MCF 10A (cell line): ENCODE measurements around the gene LRSAM1. TPM values are rescaled to one million over a fixed set of nuclear protein-coding genes. Genes with fewer than 3 reads are reported as not detected.
A peak's percentile ranks its signal among the peaks of the same experiment; 100 is the strongest.

Source experiments
- BruUV-seq: library from RNA; stranded (reverse); fragments of 400-500 nt; replicated peaks from 2 replicates; lab custom pipeline; 2021; lab: Mats Ljungman, UMichigan
- CTCF ChIA-PET: fragments of 300-600 bp; sonication (Branson Sonifier 250); formaldehyde crosslinking; extraction: SDS; loops from one replicate; lab custom pipeline; 2021; ENCODE audit warnings: antibody characterized with exemption, inconsistent platforms; lab: Yijun Ruan, JAX
- POLR2A ChIA-PET: fragments of 300-600, 350-650 bp; sonication (Branson Sonifier 250); formaldehyde crosslinking; extraction: SDS; loops from one replicate; lab custom pipeline; 2020; ENCODE audit warnings: antibody characterized with exemption, inconsistent platforms; lab: Yijun Ruan, JAX
- DNase-seq: peaks from one replicate; pipeline ENCODE4 v3.0.0-alpha.2; 2018; ENCODE audit not compliant: unreplicated experiment
- H3K27ac Mint-ChIP-seq: one replicate; pipeline ENCODE4 v1.8.0; 2022; ENCODE audit warnings: mild to moderate bottlenecking, low read depth, mixed read lengths; ENCODE audit not compliant: unreplicated experiment
- H3K27me3 Mint-ChIP-seq: one replicate; pipeline ENCODE4 v1.8.0; 2022; ENCODE audit warnings: mixed read lengths; ENCODE audit not compliant: insufficient read depth, unreplicated experiment
- H3K36me3 Mint-ChIP-seq: one replicate; pipeline ENCODE4 v1.8.0; 2022; ENCODE audit warnings: mild to moderate bottlenecking, moderate library complexity, mixed read lengths; ENCODE audit not compliant: insufficient read depth, unreplicated experiment
- H3K4me1 Mint-ChIP-seq: one replicate; pipeline ENCODE4 v1.8.0; 2022; ENCODE audit warnings: mixed read lengths; ENCODE audit not compliant: insufficient read depth, unreplicated experiment
- H3K4me3 Mint-ChIP-seq: one replicate; pipeline ENCODE4 v1.8.0; 2022; ENCODE audit warnings: mild to moderate bottlenecking, moderate library complexity, mixed read lengths; ENCODE audit not compliant: unreplicated experiment
- H3K9me3 Mint-ChIP-seq: one replicate; pipeline ENCODE4 v1.8.0; 2022; ENCODE audit warnings: mixed read lengths; ENCODE audit not compliant: unreplicated experiment
- CTCF ChIP-seq: fragments of 200-600 bp; IDR thresholded peaks from one replicate; pipeline ENCODE4 v1.8.0; 2022; ENCODE audit warnings: antibody characterized with exemption, mild to moderate bottlenecking; ENCODE audit not compliant: unreplicated experiment
- intact Hi-C: fragments of 100-400 bp; cut with micrococcal nuclease; formaldehyde crosslinking; loops from 2 replicates; pipeline ENCODE4 v1.14.1; 2022
- total RNA-seq: library from RNA; stranded (reverse); gene quantifications from 2 replicates; pipeline ENCODE4 v1.2.3, GENCODE V29; 2022

LRSAM1 gene
- total RNA-seq, 1 experiment from 2014 or later = 23.5 TPM

DNA sequence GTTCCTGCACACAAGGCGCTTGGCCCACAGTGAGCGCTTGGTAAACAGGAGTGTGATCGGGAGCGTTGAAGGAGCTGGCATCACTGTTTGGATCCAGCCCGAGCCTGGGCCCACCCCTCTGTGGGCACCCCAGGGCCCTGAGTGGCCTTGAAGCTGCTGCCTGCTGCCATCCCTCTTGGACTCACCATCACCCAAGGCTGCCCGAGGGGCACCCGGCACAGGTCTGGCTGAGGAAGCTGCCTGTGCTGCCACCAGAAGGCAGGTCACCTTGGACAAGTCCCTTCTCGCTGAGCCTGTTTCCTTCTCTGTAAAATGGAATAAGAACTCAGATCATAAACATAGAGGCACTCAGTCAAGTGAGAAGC lies 53.6 kb downstream of the LRSAM1 start:
- Mint-ChIP-seq H3K4me1 (no peaks in the 10 kb centered on the region), H3K4me3 (no peak overlapping the region), H3K9me3 (no peaks in the 10 kb centered on the region), H3K36me3 (peaks cover 92% of the 10 kb centered on the region), H3K27ac (no peak overlapping the region), H3K27me3 (no peaks in the 10 kb centered on the region)
- ChIA-PET POLR2A (interaction anchor here (1.0 to 1.2 kb wide), 2 partner anchors 81 to 230 kb away, joined by 3 to 5 read pairs; no protein-coding TSS in a partner anchor), CTCF (interaction anchor here (0.6 to 4.5 kb wide), 7 partner anchors 8 to 416 kb away, joined by 3 to 69 read pairs (median 4); no protein-coding TSS in a partner anchor)
- no TSS peak for BruUV-seq
- intact Hi-C loops = loop anchor here (1.0 to 5.0 kb wide), 2 partner anchors 81 to 227 kb away; no protein-coding TSS in a partner anchor
- no peak for DNase-seq
- no peak for TF ChIP-seq CTCF

GRCh38 chr9:127505396-127506116 lies 54.2 kb downstream of the LRSAM1 start:
- intact Hi-C loops = no loop called here
- ChIA-PET CTCF (interaction anchor here (0.6 to 4.5 kb wide), 2 partner anchors 15 to 81 kb away, joined by 4 to 69 read pairs; no protein-coding TSS in a partner anchor), POLR2A (interaction anchor here (1.0 to 1.3 kb wide), 2 partner anchors 81 to 229 kb away, joined by 3 read pairs; no protein-coding TSS in a partner anchor)
- Mint-ChIP-seq H3K36me3 (peaks cover 92% of the 10 kb centered on the region), H3K27ac (no peak overlapping the region), H3K9me3 (no peaks in the 10 kb centered on the region), H3K4me3 (no peak overlapping the region), H3K4me1 (no peaks in the 10 kb centered on the region), H3K27me3 (no peaks in the 10 kb centered on the region)
- no TSS peak for BruUV-seq
- DNase-seq = peak; percentile 47
- peak; percentile 35 for TF ChIP-seq CTCF

- CTCF ChIA-PET = interaction anchor here (4.5 kb wide), 1 partner anchor 80 kb away, joined by 69 read pairs; no protein-coding TSS in a partner anchor
These were observed 55.0 kb downstream of the LRSAM1 start for GRCh38 chr9:127506117-127506813.

More at GRCh38 chr9:127506117-127506813, 55.0 kb downstream of the LRSAM1 start:
- no peak for DNase-seq
- TSS peak; percentile 51 for BruUV-seq
- Mint-ChIP-seq H3K36me3 (peaks cover 92% of the 10 kb centered on the region), H3K4me1 (no peaks in the 10 kb centered on the region), H3K4me3 (no peak overlapping the region), H3K9me3 (no peaks in the 10 kb centered on the region), H3K27me3 (no peaks in the 10 kb centered on the region), H3K27ac (no peak overlapping the region)
- TF ChIP-seq CTCF = peak; percentile 3
- POLR2A ChIA-PET = interaction anchor here (1.3 kb wide), 1 partner anchor 80 kb away, joined by 3 read pairs; no protein-coding TSS in a partner anchor
- intact Hi-C loops = no loop called here
